ENCODE results near the gene TCF7L2.

DNA sequence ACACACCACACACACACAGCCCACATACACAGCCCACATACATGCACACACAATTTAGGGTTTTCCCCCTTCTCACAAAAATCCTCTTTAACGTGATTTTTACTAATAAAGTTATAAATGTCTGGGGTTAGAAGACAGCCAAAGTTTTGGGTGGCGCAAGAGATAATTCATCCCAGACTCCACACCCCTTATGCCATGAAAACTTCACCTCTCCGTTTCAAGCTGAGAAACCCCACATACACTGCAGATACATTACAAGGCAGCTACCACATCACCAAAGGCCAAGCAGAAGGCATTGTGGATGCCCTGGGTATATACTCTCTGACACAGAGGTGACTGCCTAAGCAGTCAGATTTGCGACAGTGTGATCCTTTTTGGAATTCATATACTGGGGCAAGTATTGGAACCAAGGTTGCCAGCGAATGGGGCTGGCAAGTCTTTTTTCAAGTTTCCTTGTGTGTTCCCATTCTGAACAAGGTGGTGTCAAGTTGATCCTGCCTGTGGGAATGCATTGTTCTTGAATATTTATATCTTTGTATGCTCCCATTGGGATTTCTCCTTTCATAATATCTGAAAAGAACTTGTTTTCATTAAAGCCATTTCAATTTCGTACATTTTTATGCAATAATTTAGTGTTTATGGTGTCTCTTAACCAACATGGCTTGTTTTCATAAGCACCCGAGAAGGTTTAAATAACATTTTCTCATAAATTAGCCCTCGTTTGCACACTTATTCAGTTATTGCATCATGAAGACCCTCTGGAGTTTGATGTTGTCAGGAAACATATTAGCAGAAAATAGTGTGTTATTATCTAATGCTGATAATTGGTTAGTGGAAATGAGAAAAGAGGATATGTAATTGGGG lies 130.2 kb downstream of the TCF7L2 start:
- TF ChIP-seq, protein P1, sequence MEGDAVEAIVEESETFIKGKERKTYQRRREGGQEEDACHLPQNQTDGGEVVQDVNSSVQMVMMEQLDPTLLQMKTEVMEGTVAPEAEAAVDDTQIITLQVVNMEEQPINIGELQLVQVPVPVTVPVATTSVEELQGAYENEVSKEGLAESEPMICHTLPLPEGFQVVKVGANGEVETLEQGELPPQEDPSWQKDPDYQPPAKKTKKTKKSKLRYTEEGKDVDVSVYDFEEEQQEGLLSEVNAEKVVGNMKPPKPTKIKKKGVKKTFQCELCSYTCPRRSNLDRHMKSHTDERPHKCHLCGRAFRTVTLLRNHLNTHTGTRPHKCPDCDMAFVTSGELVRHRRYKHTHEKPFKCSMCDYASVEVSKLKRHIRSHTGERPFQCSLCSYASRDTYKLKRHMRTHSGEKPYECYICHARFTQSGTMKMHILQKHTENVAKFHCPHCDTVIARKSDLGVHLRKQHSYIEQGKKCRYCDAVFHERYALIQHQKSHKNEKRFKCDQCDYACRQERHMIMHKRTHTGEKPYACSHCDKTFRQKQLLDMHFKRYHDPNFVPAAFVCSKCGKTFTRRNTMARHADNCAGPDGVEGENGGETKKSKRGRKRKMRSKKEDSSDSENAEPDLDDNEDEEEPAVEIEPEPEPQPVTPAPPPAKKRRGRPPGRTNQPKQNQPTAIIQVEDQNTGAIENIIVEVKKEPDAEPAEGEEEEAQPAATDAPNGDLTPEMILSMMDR (IDR thresholded peaks at IDR 0.05): no peak
- TF ChIP-seq POLR2A (IDR thresholded peaks at IDR 0.05): no peak
